Measurements from ENCODE around the gene GPR3. TPM values are rescaled to one million over a fixed set of nuclear protein-coding genes. Genes with fewer than 3 reads are reported as not detected.

Gene GPR3
- total RNA-seq, 1 donor from 2014 or later, result 2.0 TPM

DNA sequence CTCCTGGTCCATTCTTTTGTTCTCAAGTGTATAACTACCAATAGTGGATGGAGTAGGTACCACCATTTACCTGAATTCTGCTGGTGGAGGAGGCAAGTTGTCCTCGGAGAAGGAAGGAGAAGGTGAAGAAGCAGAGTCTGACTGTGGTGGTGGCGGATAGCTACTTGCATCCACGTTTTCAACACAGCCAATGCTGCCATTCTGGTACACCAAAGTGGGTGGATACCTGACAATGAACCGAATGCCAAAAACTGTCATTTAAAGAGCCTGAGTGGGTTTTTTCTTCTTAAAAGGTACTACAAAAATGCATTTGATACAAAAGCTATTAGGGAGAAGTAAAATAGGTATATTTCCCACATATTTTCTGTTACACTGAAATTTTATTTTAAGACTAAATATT is 20.1 kb downstream of the GPR3 start:
- Histone ChIP-seq H3K27me3 (no peaks in the 10 kb centered on the region), H3K4me1 (peaks cover 0 to under 1% of the 10 kb centered on the region in 2 donors), H3K36me3 (peaks cover 91 to 100% of the 10 kb centered on the region in 2 donors), H3K27ac (no peak overlapping the region), H3K4me3 (no peak overlapping the region), H3K9me3 (no peaks in the 10 kb centered on the region)
- TF ChIP-seq, protein P1, sequence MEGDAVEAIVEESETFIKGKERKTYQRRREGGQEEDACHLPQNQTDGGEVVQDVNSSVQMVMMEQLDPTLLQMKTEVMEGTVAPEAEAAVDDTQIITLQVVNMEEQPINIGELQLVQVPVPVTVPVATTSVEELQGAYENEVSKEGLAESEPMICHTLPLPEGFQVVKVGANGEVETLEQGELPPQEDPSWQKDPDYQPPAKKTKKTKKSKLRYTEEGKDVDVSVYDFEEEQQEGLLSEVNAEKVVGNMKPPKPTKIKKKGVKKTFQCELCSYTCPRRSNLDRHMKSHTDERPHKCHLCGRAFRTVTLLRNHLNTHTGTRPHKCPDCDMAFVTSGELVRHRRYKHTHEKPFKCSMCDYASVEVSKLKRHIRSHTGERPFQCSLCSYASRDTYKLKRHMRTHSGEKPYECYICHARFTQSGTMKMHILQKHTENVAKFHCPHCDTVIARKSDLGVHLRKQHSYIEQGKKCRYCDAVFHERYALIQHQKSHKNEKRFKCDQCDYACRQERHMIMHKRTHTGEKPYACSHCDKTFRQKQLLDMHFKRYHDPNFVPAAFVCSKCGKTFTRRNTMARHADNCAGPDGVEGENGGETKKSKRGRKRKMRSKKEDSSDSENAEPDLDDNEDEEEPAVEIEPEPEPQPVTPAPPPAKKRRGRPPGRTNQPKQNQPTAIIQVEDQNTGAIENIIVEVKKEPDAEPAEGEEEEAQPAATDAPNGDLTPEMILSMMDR (IDR thresholded peaks at IDR 0.05), result no peak
- intact Hi-C loops (cut with DNase I), result no loop called here
- no peak for DNase-seq (ENCODE audit: low spot score in 2 of 2)

DNA sequence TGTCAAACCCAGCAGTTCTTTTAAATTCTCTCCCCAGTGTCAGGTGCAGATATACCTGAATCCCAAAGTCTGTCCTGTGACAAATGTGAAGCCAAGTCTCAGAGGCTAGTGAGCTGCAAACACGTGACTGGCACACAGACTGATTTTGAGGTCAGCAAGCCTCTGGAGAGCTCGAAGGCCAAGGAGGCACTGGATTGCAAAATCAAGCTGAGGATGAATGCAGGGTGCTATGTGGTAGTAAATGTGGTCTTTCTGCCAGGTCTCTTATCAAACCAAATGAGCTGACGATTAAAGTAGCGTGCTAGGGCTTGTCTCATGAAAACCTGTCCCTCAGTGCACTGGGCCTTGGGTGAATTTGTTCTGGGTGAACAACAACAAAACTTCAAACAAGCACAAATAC is 20.6 kb downstream of the GPR3 start:
- Histone ChIP-seq H3K9me3 (no peaks in the 10 kb centered on the region), H3K36me3 (peaks cover 88 to 100% of the 10 kb centered on the region in 2 donors), H3K4me1 (peaks cover 0 to 4% of the 10 kb centered on the region in 2 donors), H3K27me3 (no peaks in the 10 kb centered on the region), H3K27ac (no peak overlapping the region), H3K4me3 (no peak overlapping the region)
- TF ChIP-seq, protein P1 (IDR thresholded peaks at IDR 0.05), result no peak
- DNase-seq (ENCODE audit: low spot score in 2 of 2), result no peak
- intact Hi-C loops (cut with DNase I), result no loop called here

DNA sequence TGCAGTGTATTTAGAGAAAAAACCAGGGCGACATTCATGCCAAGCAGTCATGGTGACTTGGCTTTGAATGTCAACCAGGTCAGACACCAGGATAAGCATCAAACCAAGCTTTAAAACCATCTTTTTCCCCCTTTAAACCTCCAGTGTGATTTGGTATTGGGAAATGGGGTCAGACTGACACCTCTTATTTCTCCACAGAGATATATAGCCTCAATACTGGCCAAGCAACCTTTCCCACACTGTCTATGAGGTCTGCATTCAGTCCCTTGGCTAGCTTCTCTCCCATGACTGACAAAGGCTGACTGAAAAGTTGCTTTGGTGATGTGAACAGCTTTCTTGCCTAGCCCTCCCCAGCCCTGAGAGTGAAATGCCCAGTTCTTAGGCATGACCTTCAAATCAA is 21.7 kb downstream of the GPR3 start:
- no peak for DNase-seq (ENCODE audit: low spot score in 2 of 2)
- H3K4me3 ChIP-seq, result no peak overlapping the region
- H3K27me3 ChIP-seq, result no peaks in the 10 kb centered on the region
- no peak overlapping the region for H3K27ac ChIP-seq
- H3K36me3 ChIP-seq, result peaks cover 80 to 90% of the 10 kb centered on the region in 2 donors
- peaks cover 4 to 15% of the 10 kb centered on the region in 2 donors for H3K4me1 ChIP-seq
- TF ChIP-seq, protein P1 (IDR thresholded peaks at IDR 0.05), result no peak
- intact Hi-C loops (cut with DNase I), result no loop called here
- H3K9me3 ChIP-seq, result no peaks in the 10 kb centered on the region

DNA sequence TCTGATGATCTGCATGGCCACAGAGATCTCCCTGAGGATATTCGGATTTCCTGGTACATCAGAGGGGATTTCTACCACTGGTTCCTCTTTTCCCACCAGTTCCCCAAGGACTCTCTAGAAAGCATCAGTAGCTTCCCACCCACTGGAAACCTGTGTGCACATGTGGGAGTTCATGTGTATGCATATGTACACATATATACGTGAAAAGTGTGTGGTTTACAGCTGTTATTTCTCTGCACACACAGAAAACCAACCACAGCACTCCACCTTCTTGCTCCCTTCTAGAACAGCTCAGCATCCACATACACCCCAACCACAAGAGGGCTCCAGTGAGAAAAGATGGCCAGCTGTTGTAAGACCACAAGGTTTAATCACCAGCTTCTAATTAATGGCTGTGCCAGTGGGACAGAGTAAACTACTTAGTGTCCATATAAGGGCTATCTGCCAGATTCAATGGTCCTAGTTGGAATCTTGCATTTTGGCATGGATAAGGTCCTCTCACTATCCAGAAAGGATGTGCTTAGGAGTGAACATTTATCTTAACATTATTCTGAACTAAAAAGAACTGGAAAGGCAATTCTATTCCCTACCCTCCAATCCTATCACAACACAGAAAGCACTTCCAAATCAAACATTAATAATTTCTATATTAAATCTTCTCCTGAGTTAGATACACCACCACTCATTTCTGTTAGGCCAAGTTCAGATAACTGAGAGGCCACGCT is 24.1 kb downstream of the GPR3 start:
- DNase-seq (ENCODE audit: low spot score in 2 of 2), result no peak
- intact Hi-C loops (cut with DNase I), result loop anchor here (5.0 kb wide), 3 partner anchors 76 to 186 kb away; partner anchors contain the start of genes AHDC1 and WASF2
- H3K9me3 ChIP-seq, result no peaks in the 10 kb centered on the region
- TF ChIP-seq, protein P1 (IDR thresholded peaks at IDR 0.05), result peak in 2 of 3 experiments; percentile 33 to 51
- H3K27me3 ChIP-seq, result no peaks in the 10 kb centered on the region
- no peak overlapping the region for H3K4me3 ChIP-seq
- H3K36me3 ChIP-seq, result peaks cover 58 to 66% of the 10 kb centered on the region in 2 donors
- no peak overlapping the region for H3K27ac ChIP-seq
- peaks cover 4 to 33% of the 10 kb centered on the region in 2 donors for H3K4me1 ChIP-seq

DNA sequence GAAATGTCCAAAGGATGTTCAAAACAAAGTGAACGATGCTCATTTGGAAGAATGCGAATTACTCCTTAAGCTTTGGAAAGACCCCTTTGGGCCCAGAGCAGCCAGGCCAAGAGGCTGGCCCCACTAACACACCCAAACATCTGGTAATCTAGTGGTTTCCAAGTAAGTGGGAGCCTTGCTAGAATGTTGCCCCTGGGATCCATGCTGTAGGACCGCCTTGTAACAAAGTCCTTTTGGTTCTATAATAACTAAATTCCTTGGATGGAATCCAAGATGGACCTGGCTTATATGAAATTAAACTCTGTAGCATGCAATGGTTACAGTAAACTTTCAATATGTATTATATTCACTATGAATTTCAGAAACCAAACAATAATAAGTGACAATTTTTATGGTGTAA is 25.3 kb downstream of the GPR3 start:
- intact Hi-C loops (cut with DNase I), result loop anchor here (5.0 kb wide), 3 partner anchors 75 to 185 kb away; partner anchors contain the start of genes AHDC1 and WASF2
- peak overlapping the region; percentile 76 to 78 for H3K27ac ChIP-seq
- no peaks in the 10 kb centered on the region for H3K9me3 ChIP-seq
- H3K4me3 ChIP-seq, result no peak overlapping the region
- no peak for DNase-seq (ENCODE audit: low spot score in 2 of 2)
- no peaks in the 10 kb centered on the region for H3K27me3 ChIP-seq
- H3K36me3 ChIP-seq, result peaks cover 46 to 54% of the 10 kb centered on the region in 2 donors
- H3K4me1 ChIP-seq, result peaks cover 4 to 37% of the 10 kb centered on the region in 2 donors
- TF ChIP-seq, protein P1 (IDR thresholded peaks at IDR 0.05), result no peak

All from ascending aorta (tissue), 2 donors.